ENCODE results near the gene AS3MT. TPM values are rescaled to one million over a fixed set of nuclear protein-coding genes. Genes with fewer than 3 reads are reported as not detected.

The AS3MT gene
- polyA plus RNA-seq, 1 donor (not counting 4 experiments of a cell fraction or from before 2014, with no cell fraction given): 2.0 TPM

- no peaks in the 10 kb centered on the region for H3K79me2 ChIP-seq (ENCODE audit: control insufficient read depth, insufficient read depth, low read length)
- H3K4me2 ChIP-seq (ENCODE audit: control insufficient read depth, extremely low read depth, insufficient read depth, low read depth, low read length): peak overlapping the region; percentile 89
- H3K9me1 ChIP-seq (ENCODE audit: control insufficient read depth, extremely low read depth, insufficient read depth, low read length): no peaks in the 10 kb centered on the region
- no peaks in the 10 kb centered on the region for H3K9me3 ChIP-seq (ENCODE audit: control insufficient read depth, low read depth, low read length)
- TF ChIP-seq EZH2 (IDR thresholded peaks at IDR 0.05; ENCODE audit: low read length): no peak
- TF ChIP-seq, protein P1, sequence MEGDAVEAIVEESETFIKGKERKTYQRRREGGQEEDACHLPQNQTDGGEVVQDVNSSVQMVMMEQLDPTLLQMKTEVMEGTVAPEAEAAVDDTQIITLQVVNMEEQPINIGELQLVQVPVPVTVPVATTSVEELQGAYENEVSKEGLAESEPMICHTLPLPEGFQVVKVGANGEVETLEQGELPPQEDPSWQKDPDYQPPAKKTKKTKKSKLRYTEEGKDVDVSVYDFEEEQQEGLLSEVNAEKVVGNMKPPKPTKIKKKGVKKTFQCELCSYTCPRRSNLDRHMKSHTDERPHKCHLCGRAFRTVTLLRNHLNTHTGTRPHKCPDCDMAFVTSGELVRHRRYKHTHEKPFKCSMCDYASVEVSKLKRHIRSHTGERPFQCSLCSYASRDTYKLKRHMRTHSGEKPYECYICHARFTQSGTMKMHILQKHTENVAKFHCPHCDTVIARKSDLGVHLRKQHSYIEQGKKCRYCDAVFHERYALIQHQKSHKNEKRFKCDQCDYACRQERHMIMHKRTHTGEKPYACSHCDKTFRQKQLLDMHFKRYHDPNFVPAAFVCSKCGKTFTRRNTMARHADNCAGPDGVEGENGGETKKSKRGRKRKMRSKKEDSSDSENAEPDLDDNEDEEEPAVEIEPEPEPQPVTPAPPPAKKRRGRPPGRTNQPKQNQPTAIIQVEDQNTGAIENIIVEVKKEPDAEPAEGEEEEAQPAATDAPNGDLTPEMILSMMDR (optimal IDR thresholded peaks at IDR 0.05 in 1 of 3, IDR thresholded peaks at IDR 0.05 in 1 of 3, conservative IDR thresholded peaks at IDR 0.05 in 1 of 3; ENCODE audit: extremely low read depth in 1 of 3, insufficient read depth in 2 of 3, low read length in 3 of 3): no peak
- DNase-seq (ENCODE audit: low read depth, low spot score) (no peak), FAIRE-seq (no peak)
- H3K27me3 ChIP-seq (ENCODE audit: control insufficient read depth, extremely low read depth, insufficient read depth, low read length): no peaks in the 10 kb centered on the region
- dilution Hi-C loops (cut with MboI; ENCODE audit: extremely low pct_ligation_motif_present, low sequenced_read_pairs): no loop called here
- no peak overlapping the region for H3K4me3 ChIP-seq (ENCODE audit: control insufficient read depth in 2 of 3, extremely low read depth in 1 of 3, insufficient read depth in 2 of 3, low read depth in 1 of 3, low read length in 3 of 3)
- H2AFZ ChIP-seq (ENCODE audit: control insufficient read depth, low read length): peak overlapping the region; percentile 88
- H4K20me1 ChIP-seq (ENCODE audit: control insufficient read depth, extremely low read depth, insufficient read depth, low read length): no peaks in the 10 kb centered on the region
- no peak overlapping the region for H3K27ac ChIP-seq (ENCODE audit: control insufficient read depth, insufficient read depth, low read length)
- no peaks in the 10 kb centered on the region for H3K36me3 ChIP-seq (ENCODE audit: control insufficient read depth in 2 of 2, extremely low read depth in 1 of 2, insufficient read depth in 2 of 2, low read length in 2 of 2)
- H3K9ac ChIP-seq (ENCODE audit: control insufficient read depth, extremely low read depth, insufficient read depth, low read length): no peak overlapping the region
- H3K4me1 ChIP-seq (ENCODE audit: control insufficient read depth, extremely low read depth, insufficient read depth, low read length): peaks cover 5% of the 10 kb centered on the region
These were observed 951 bp downstream of the AS3MT start for GRCh38 chr10:102870221-102870620.

DNA sequence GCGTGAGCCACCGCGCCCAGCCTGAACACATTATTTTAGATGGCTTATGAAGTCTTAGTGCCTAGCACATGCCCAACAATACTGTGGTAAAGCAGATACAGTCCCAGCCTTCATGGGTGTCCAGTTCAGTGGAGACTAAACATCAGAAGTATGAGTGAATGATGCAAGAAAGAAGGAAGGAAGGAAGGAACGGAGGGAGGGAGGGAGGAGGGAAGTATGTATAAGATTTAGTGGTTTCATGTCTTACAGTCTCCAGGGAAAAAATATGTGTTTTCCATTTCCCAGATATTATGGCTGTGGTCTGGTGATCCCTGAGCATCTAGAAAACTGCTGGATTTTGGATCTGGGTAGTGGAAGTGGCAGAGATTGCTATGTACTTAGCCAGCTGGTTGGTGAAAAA lies 2.9 kb downstream of the AS3MT start:
- DNase-seq (ENCODE audit: low read depth, low spot score): no peak
- Histone ChIP-seq H3K4me1 (ENCODE audit: control insufficient read depth, extremely low read depth, insufficient read depth, low read length) (peaks cover 5% of the 10 kb centered on the region), H3K27me3 (ENCODE audit: control insufficient read depth, extremely low read depth, insufficient read depth, low read length) (no peaks in the 10 kb centered on the region), H3K4me3 (ENCODE audit: control insufficient read depth in 2 of 3, extremely low read depth in 1 of 3, insufficient read depth in 2 of 3, low read depth in 1 of 3, low read length in 3 of 3) (no peak overlapping the region), H3K27ac (ENCODE audit: control insufficient read depth, insufficient read depth, low read length) (no peak overlapping the region), H3K4me2 (ENCODE audit: control insufficient read depth, extremely low read depth, insufficient read depth, low read depth, low read length) (no peak overlapping the region), H3K36me3 (ENCODE audit: control insufficient read depth in 2 of 2, extremely low read depth in 1 of 2, insufficient read depth in 2 of 2, low read length in 2 of 2) (no peaks in the 10 kb centered on the region), H3K9me1 (ENCODE audit: control insufficient read depth, extremely low read depth, insufficient read depth, low read length) (no peaks in the 10 kb centered on the region), H3K79me2 (ENCODE audit: control insufficient read depth, insufficient read depth, low read length) (no peaks in the 10 kb centered on the region), H4K20me1 (ENCODE audit: control insufficient read depth, extremely low read depth, insufficient read depth, low read length) (no peaks in the 10 kb centered on the region), H3K9ac (ENCODE audit: control insufficient read depth, extremely low read depth, insufficient read depth, low read length) (no peak overlapping the region), H3K9me3 (ENCODE audit: control insufficient read depth, low read depth, low read length) (no peaks in the 10 kb centered on the region), H2AFZ (ENCODE audit: control insufficient read depth, low read length) (no peak overlapping the region)
- no peak for FAIRE-seq
- TF ChIP-seq EZH2 (IDR thresholded peaks at IDR 0.05; ENCODE audit: low read length): no peak
- TF ChIP-seq, protein P1 (optimal IDR thresholded peaks at IDR 0.05 in 1 of 3, IDR thresholded peaks at IDR 0.05 in 1 of 3, conservative IDR thresholded peaks at IDR 0.05 in 1 of 3; ENCODE audit: extremely low read depth in 1 of 3, insufficient read depth in 2 of 3, low read length in 3 of 3): no peak
- dilution Hi-C loops (cut with MboI; ENCODE audit: extremely low pct_ligation_motif_present, low sequenced_read_pairs): no loop called here

All from keratinocyte (primary cell).